HG02885 (cell line): ENCODE results near the gene TPX2.

Experiments
- ATAC-seq: cut with Tn5 transposase; IDR thresholded peaks from one replicate; pipeline ENCODE4 v1.9.1; 2021; ENCODE audit warnings: mild to moderate bottlenecking; ENCODE audit not compliant: unreplicated experiment, poor library complexity

Gene TPX2

DNA sequence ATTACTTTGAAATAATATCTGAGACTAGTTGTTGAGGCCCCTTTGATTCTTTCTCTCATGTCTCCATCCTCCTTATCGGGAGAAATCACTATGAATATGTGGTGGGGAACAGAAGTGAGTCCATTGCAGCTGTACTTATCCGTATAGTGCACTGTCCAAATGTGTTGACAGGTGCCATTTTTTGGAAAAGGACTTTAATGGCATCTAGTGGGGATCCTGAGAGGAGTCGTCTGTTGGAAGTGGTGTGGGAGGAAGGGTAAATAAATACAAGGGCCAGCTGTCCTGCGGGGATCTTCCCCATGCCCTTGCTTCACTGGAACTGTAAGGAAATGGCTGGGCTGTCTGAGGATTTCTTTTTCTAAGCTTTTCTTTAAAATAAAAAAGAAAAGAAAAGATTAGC, 19.4 kb downstream of the TPX2 start:
- no peak for ATAC-seq

DNA sequence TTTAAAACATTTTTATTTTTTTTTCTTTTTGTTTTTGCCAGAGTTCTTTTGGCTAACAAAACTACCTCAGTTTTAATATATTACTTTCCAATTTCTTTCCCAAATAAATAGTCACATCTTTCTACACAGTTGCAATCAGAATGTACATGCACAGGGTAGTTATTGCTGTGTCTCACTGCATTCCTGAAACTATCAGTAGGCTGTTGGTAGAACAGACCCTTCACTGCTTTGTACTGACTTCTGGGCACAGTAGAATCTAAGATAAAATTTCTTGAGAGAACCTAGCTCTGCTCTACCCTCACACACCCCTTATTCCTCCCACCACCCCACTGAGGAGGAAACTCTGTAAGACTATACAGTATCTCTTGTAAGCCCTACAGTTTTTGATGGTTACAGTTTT, 19.9 kb downstream of the TPX2 start:
- no peak for ATAC-seq

GRCh38 chr20:31759836-31760518, 20.9 kb downstream of the TPX2 start:
- ATAC-seq, result no peak

- no peak for ATAC-seq
Observed at GRCh38 chr20:31760519-31761240, 21.6 kb downstream of the TPX2 start.

DNA sequence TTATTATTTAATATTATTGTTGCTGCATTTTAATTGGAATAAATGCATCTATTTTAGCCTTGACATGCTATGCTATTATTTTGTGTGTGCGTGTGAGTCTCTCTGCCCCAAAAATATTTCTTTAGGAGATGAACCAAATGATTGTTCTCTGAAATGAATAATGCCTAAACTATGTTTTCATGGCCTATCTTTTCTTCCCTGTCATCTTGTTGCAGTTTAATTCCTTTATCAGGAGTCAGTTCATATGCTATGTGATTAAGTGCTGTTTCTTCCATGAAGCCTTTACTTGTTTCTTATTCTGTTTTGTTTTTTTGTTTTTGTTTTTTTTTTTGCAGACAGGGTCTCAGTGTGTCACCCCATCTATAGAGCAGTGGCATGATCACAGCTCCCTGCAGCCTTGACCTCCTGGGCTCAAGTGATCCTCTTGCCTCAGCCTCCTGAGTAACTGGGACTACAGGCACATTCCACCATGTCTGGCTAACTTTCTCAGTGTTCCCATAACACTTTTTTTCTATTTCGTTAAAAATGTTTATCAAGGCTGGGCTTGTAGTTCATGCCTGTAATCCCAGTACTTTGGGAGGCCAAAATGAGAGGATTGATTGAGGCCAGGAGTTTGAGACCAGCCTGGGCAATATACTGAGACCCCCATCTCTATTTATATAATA, 25.7 kb downstream of the TPX2 start:
- no peak for ATAC-seq

- ATAC-seq, result no peak
Observed at GRCh38 chr20:31767805-31768204, 28.7 kb downstream of the TPX2 start.

DNA sequence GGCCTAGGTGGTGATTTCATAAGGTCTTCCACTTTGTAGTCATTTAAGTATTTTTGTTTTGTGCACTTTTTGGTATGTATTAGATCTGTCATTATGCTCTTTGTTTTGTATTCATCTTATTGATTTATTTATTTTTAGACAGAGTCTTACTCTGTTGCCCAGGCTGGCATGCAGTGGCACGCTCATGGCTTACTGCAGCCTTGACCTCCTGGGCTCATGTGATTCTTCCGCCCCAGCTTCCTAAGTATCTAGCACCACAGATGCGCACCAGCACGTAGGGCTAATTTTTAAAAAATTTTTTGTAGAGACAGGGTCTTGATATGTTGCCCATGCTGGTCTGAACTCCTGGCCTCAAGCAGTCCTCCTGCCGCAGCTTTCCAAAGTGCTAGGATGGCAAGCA, 30.6 kb downstream of the TPX2 start:
- ATAC-seq, result no peak

DNA sequence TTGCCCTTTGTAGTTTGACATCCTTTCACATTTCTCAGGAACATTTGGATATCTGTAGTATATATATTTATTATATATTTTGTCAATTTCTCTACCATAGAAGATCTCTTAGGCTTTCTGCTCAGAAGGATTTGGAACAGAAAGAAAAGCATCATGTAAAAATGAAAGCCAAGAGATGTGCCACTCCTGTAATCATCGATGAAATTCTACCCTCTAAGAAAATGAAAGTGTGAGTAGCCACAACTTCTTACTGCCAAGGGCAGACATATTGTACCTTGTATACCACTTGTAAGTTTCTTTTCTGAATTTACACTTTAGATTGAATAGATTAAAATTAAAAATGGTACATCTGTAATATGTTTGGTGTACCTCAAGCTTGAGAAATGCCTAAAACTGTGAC, 31.2 kb downstream of the TPX2 start:
- no peak for ATAC-seq

DNA sequence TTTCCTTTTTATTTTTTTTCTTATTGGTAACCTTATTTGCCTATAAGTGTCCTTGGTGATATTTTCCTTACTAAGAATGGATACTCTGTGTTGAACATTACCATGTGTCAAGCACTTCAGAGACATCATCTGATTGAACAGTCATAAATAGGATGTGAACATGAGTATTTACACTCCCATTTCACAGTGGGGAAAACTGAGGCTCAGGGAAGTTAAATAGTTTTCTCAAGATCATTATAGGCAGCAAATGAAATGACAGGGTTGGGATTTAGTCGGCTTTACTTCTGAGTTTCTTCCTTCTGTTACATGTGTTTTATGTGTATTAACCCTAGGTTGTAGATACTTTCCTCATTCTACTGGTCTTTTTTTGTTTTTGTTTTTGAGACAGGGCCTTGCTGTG, 35.3 kb downstream of the TPX2 start:
- ATAC-seq, result no peak

DNA sequence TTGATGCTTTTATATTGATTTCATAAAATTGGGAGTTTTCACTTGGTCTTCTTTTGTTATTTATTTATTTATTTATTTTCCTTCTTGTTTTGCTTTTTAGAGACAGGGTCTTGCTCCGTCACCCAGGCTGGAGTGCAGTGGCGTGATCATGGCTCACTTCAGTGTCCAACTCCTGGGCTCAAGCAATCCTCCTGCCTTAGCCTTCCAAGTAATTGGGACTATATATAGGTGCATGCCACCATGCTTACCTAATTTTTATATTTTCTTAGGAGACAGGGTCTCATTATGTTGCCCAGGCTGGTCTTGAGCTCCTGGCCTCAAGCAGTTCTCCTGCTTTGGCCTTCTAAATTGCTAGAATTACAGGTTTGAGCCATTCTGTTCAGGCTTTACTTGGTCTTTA, 41.7 kb downstream of the TPX2 start:
- ATAC-seq, result no peak

GRCh38 chr20:31781945-31782344, 42.9 kb downstream of the TPX2 start:
- ATAC-seq, result no peak

DNA sequence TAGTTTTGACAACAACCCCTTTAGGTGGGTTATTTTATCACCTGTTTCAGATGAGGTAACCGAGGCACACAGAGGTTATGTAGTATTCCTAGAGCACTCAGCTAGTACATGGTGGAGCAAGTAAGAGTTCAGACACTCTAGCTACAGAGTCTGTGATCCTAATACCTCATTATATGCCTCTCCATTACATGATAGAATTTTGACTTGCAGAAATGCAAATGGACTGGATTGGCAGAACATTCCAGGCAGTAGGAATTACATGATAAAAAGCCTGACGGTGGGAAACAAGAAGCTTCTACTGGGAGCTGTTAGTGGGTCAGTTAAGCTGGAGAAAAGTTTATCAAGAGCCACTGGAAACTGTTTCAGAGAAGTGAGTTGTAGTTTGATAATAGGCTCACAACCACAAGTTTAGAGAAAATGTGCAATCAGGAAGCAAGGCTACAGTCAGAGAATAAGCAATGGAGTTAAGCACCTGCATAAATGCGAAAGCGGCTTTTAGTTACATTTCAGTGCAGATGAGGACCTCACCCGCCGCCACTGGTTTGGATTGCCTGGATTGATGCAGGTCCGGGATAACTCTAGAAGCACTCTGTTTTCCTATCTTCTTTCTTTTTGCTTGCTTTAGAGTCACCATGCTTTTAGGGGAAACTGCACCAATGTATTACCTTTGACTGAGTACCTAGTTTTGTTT, 45.4 kb downstream of the TPX2 start:
- no peak for ATAC-seq

DNA sequence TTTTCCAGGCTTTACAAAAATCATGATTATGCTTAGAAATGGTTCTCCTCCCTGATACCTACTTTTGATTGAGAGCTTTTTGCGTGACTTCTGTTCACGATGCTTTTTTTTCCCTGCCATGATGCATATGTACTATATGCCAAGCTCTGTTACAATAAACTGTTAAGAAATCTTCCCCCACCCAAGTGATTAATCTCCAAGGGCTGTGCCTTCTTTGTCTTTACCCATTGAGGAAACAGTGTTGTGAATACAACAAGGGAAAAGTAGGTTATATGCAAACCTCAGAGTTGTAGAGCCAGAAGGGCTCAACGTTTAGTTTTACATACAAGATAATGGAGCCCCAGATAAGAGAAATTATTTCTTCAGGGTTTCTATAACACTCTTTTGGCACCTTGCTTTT, 46.0 kb downstream of the TPX2 start:
- no peak for ATAC-seq

DNA sequence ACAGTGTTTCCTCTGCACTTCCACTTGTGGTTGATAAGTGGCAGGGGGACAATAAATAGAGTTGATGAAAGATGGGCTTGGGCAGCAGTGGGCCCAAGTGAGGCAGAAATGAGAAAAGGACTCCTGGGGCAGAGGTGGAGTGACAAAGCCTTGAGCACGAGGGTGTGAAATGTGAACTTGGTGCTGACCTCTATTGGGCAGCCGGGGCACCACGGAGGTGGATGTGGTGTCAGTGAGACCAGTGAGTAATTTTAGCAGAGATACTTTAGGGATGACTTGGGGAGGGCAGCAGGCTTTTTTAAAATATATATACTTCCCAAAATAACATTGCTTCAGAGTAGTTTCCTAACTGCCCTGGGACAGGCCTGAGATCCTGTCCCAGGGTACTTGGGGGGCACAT, 49.5 kb downstream of the TPX2 start:
- ATAC-seq, result no peak

DNA sequence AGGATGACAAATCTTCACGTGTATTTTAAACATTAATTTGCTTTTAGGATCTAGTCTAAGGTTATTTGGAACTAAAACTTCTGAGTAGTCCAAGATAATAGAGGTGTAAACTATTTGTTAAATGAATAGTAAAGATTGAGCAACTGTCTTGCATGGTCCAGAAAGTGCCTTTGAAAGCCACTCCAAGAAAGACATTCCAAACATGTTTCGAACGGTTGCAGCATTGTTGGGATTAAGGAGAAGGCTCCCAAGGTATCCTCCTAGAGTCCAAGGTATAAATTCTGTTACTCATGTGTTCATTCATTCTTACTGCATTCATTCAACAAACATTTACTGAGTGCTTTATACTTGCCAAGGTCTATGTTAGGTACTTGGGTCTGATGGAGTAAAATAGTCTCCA, 51.3 kb downstream of the TPX2 start:
- ATAC-seq, result no peak

GRCh38 chr20:31797364-31797763, 58.3 kb downstream of the TPX2 start:
- no peak for ATAC-seq

DNA sequence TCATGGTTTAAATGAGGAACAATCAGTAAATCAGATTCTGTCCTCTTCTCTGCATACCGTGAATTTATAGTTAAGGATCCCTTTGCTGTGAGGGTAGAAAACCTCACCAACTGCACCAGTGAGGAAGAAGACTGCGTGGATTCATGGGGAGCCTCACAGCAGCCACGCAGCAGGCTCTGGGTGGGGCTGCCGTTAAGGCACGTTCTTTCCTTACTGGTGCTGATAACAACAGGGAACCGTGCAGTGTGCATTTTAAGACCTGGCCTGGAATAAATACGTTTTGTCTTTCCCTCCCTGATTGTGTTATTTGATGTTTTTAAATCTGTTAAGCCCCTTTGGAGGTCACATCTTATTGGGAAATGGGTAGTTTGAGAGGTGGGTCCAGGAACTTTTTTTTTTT, 62.4 kb downstream of the TPX2 start:
- no peak for ATAC-seq

DNA sequence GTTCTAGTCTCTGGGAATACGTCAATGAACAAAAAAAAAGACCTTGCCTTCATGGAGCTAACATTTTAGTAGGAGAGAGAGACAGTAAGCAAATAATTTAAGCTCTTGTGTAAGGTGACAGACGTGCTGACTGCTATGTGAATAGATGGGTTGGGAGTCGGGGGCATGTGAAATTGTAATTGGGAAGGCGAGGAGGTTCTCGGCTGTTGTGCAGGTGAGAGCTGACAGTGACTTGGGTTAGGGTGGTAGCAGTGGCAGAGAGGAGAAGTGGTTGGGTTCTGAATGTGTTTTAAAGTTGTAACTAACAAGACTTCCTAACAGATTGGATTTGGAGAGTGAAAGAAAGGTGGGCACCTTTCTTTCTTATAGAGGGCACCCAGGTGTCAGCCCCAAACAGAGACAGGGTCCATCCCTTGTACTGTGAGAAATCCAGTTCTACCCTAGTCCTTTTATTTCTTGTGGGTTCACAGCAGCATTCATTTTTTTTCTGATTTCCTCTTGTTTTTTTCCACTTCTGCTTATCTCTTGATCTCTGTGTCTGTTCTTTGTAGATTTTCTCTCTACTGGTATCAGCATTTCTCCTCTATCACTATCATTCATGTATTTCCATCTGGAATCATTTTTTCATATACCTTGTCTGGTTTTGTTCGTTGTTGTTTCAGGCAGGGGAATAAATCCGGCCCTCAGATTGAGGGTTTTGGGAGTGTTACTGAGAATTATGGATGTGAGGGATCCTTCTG, 64.6 kb downstream of the TPX2 start:
- no peak for ATAC-seq

DNA sequence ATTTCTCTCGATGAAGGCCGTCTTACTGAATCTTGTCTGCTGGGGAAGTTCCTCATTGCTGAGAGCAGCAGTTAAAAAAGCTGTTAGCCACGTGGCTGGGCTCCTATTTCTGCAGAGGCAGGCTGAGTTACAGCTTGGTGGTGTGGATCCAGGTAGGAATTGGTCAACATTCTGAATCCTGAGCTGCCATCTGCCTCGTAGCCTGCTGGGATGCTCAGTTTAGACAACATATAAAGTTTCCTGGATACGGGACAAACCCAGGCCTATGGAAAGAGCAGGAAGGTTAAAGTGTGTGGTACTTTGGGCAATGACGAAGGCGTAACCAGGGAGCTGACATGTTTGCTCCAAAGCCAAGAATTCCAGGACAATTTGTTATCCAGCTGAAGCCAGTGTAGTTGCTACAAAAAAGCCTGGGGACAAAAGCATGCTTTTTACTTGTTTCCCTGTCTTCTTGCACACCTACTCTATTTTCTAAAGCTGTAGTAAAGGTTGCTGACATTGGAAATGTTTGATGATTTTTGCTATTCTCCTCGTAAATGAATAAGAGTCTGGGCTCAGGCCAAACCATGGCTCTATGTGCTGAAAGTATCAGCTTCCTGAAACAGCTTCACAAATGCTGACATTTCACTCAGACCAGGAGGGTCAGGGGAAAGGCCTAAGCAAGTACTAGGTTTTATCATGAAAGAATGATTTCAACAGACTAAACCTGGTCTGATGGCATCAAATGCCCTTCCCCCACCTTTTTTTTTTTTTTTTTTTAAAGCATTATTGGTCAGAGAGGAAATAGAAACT, 67.7 kb downstream of the TPX2 start:
- ATAC-seq, result no peak

- no peak for ATAC-seq
Observed at GRCh38 chr20:31808481-31808880, 69.4 kb downstream of the TPX2 start.
